HepG2 (cell line): ENCODE results near the gene EDAR. TPM values are rescaled to one million over a fixed set of nuclear protein-coding genes. Genes with fewer than 3 reads are reported as not detected.

ENCODE experiments used
- ATAC-seq: fragments of 200-7000 bp; cut with Tn5 transposase; 3 replicates; pipeline ENCODE4 v1.9.1; 2020; ENCODE audit warnings: mild to moderate bottlenecking, moderate library complexity
- BruUV-seq: library from RNA; stranded (reverse); fragments of 400-500 nt; replicated peaks from 2 replicates; lab custom pipeline; 2021; lab: Mats Ljungman, UMichigan
- CTCF ChIA-PET: fragments of 300-600 bp; formaldehyde crosslinking; extraction: SDS; loops from one replicate; lab custom pipeline; 2021; ENCODE audit warnings: low total read pairs, inconsistent platforms, low intra/inter-chr PET ratio; lab: Yijun Ruan, JAX
- POLR2A ChIA-PET: fragments of 350-600 bp; sonication (Branson Sonifier 250); formaldehyde crosslinking; loops from one replicate; lab custom pipeline; 2020; ENCODE audit warnings: antibody characterized with exemption, inconsistent platforms; lab: Yijun Ruan, JAX
- DNase-seq: peaks from one replicate; pipeline ENCODE4 v3.0.0-alpha.2; 2015; ENCODE audit warnings: low spot score
- FAIRE-seq: peaks from 3 replicates; lab custom pipeline; 2011; peaks lifted over from hg19 to GRCh38; lab: Jason Lieb, UNC
- H2AFZ ChIP-seq: one replicate; pipeline ENCODE4 v1.6.1; 2011; ENCODE audit warnings: low read length, inconsistent platforms
- H3K27ac ChIP-seq: fragments of 300-600 bp; 3 replicates; pipeline ENCODE4 v1.8.0; 2011; ENCODE audit warnings: mixed run types, mild to moderate bottlenecking, mixed read lengths, low read length, inconsistent platforms; ENCODE audit not compliant: insufficient read depth; ENCODE audit errors: extremely low read length
- H3K27me3 ChIP-seq, 2 experiments: fragments of 200-600 bp in 1 of 2; 2 replicates in 1 of 2; 3 replicates in 1 of 2; pipeline versions ENCODE4 v1.6.0 to v1.8.0; 2011; ENCODE audit warnings: low read length in 2 of 2, mild to moderate bottlenecking in 2 of 2, moderate library complexity in 2 of 2, inconsistent platforms in 1 of 2; ENCODE audit not compliant: insufficient read depth in 2 of 2, control insufficient read depth in 1 of 2
- H3K36me3 ChIP-seq, 2 experiments: fragments of 200-600 bp in 1 of 2; replicated peaks in 1 of 2; 2 replicates in 1 of 2; 3 replicates in 1 of 2; pipeline versions ENCODE4 v1.5.1 to v1.8.0; 2011; ENCODE audit warnings: low read length in 2 of 2, inconsistent platforms in 1 of 2; ENCODE audit not compliant: insufficient read depth in 2 of 2, control insufficient read depth in 1 of 2
- H3K4me1 ChIP-seq: 2 replicates; pipeline ENCODE4 v1.5.1; 2012; ENCODE audit warnings: low read length, inconsistent platforms; ENCODE audit not compliant: insufficient read depth
- H3K4me2 ChIP-seq: 2 replicates; pipeline ENCODE4 v1.6.0; 2011; ENCODE audit warnings: low read depth, low read length, inconsistent platforms
- H3K4me3 ChIP-seq, 3 experiments: fragments of 200-600 bp in 1 of 3; sonication (generic), shearing (Covaris generic) in 1 of 3; replicated peaks in 1 of 3; 2 replicates each; pipeline ENCODE4 v1.5.1; 2011 to 2016; ENCODE audit warnings: low read length in 3 of 3, inconsistent platforms in 2 of 3, low read depth in 2 of 3, mild to moderate bottlenecking in 2 of 3, control low read depth in 1 of 3, mixed read lengths in 1 of 3; ENCODE audit not compliant: insufficient read depth in 1 of 3
- H3K79me2 ChIP-seq: one replicate; pipeline ENCODE4 v1.6.1; 2011; ENCODE audit warnings: low read length, inconsistent platforms; ENCODE audit not compliant: insufficient read depth
- H3K9ac ChIP-seq: 2 replicates; pipeline ENCODE4 v1.6.0; 2011; ENCODE audit warnings: mild to moderate bottlenecking, low read depth, low read length, inconsistent platforms; ENCODE audit not compliant: insufficient read depth
- H3K9me3 ChIP-seq: 2 replicates; pipeline ENCODE4 v1.5.1; 2012; ENCODE audit warnings: mild to moderate bottlenecking, low read length
- H4K20me1 ChIP-seq: 2 replicates; pipeline ENCODE4 v1.6.0; 2011; ENCODE audit warnings: inconsistent platforms, mild to moderate bottlenecking, low read length, moderate library complexity; ENCODE audit not compliant: insufficient read depth
- AHR ChIP-seq: IDR thresholded peaks from 2 replicates; pipeline ENCODE4 v1.6.1; 2018; ENCODE audit warnings: missing genetic modification reagents, missing compliant biosample characterization
- DRAP1 ChIP-seq: IDR thresholded peaks from 2 replicates; pipeline ENCODE4 v1.6.1; 2016; ENCODE audit warnings: missing genetic modification reagents, missing compliant biosample characterization
- MAX ChIP-seq: IDR thresholded peaks from 2 replicates; pipeline ENCODE4 v1.6.1; 2012; ENCODE audit warnings: inconsistent platforms
- RFX5 ChIP-seq: IDR thresholded peaks from 2 replicates; pipeline ENCODE4 v1.6.1; 2011; ENCODE audit warnings: low read depth, low read length, improper control_type of control experiment
- TERF1 ChIP-seq: sonication (generic); formaldehyde crosslinking; IDR thresholded peaks from 2 replicates; pipeline ENCODE4 v1.8.0; 2022; ENCODE audit warnings: mild to moderate bottlenecking, missing genetic modification reagents, moderate library complexity
- ZNF205 ChIP-seq: IDR thresholded peaks from 2 replicates; pipeline ENCODE4 v1.6.1; 2018; ENCODE audit warnings: missing biosample characterization, missing genetic modification reagents
- ZNF280B ChIP-seq: sonication (generic); formaldehyde crosslinking; IDR thresholded peaks from 2 replicates; pipeline ENCODE4 v1.5.0; 2020; ENCODE audit warnings: missing genetic modification reagents, mild to moderate bottlenecking, borderline replicate concordance
- ZNF503 ChIP-seq: sonication (generic); formaldehyde crosslinking; IDR thresholded peaks from 2 replicates; pipeline ENCODE4 v1.4.0; 2020; ENCODE audit warnings: missing genetic modification reagents
- ZNF546 ChIP-seq: sonication (generic); formaldehyde crosslinking; conservative IDR thresholded peaks from 2 replicates; pipeline ENCODE4 v1.8.1; 2023; ENCODE audit warnings: mild to moderate bottlenecking, missing genetic modification reagents
- WGBS: methylation state at CpG from one replicate; pipeline ENCODE4 v1.1.6; 2017; ENCODE audit warnings: low lambda C conversion rate; 5-methylcytosine and 5-hydroxymethylcytosine counted together
- in situ Hi-C: cut with HindIII; loops from 2 replicates; pipeline ENCODE4 v1.10.0; 2017; ENCODE audit warnings: low pct_unique_long_range_greater_than_20kb; ENCODE audit not compliant: extremely low pct_ligation_motif_present
- intact Hi-C: fragments of 100-400 bp; cut with micrococcal nuclease; formaldehyde crosslinking; loops from one replicate; pipeline ENCODE4 v1.10.0; 2022; ENCODE audit not compliant: unreplicated experiment
- polyA plus RNA-seq, 8 experiments: library from polyadenylated mRNA; depleted of rRNA in 3 of 8; stranded (reverse) in 7 of 8; unstranded in 1 of 8; fragments of >200 nt; fragmentation: Illumina TruSeq in 4 of 8; extraction: Trizol in 4 of 8; gene quantifications; 2 replicates each; pipeline versions ENCODE4 v1.2.1 to v1.2.3, GENCODE V29; 2011 to 2016; ENCODE audit warnings: low read depth in 4 of 8, missing spikeins in 1 of 8, mixed read lengths in 1 of 8; ENCODE audit not compliant: insufficient read depth in 1 of 8
- total RNA-seq, 5 experiments: library from RNA; depleted of rRNA; stranded (reverse); fragments of >200 nt; fragmentation: Illumina TruSeq; extraction: Trizol; gene quantifications; 2 replicates each; pipeline ENCODE4 v1.2.3, GENCODE V29; 2016; ENCODE audit warnings: low read depth in 1 of 5

Gene EDAR
- total and polyA plus RNA-seq, 2 of the 13 experiments (the other 11 are each of a cell fraction or from before 2014, with no cell fraction given) = not detected

GRCh38 chr2:108947271-108947907, 41.6 kb downstream of the EDAR start:
- no peak for FAIRE-seq
- no peaks in the 10 kb centered on the region for H3K27me3 ChIP-seq
- WGBS = 31% methylated on average over 4 of the region's 5 CpGs
- H3K27ac ChIP-seq = no peak overlapping the region
- peaks cover 23% of the 10 kb centered on the region for H3K9me3 ChIP-seq
- H3K79me2 ChIP-seq = no peaks in the 10 kb centered on the region
- no TSS peak for BruUV-seq
- no peak overlapping the region for H2AFZ ChIP-seq
- TF ChIP-seq ZNF280B (CRISPR knock-in tag) (peak; percentile 47; the same call in 1 of the 2 replicates), ZNF503 (no peak)
- peaks cover 9% of the 10 kb centered on the region for H3K4me1 ChIP-seq
- no peak for DNase-seq
- in situ Hi-C loops (no loop called here), intact Hi-C loops (no loop called here)
- H4K20me1 ChIP-seq = no peaks in the 10 kb centered on the region
- H3K36me3 ChIP-seq = no peaks in the 10 kb centered on the region
- ChIA-PET POLR2A (no interaction called here), CTCF (no interaction called here)
- H3K4me3 ChIP-seq = no peak overlapping the region
- H3K9ac ChIP-seq = no peak overlapping the region
- ATAC-seq = no peak
- no peak overlapping the region for H3K4me2 ChIP-seq

- Histone ChIP-seq H3K9ac (no peak overlapping the region), H3K4me2 (no peak overlapping the region), H3K4me3 (no peak overlapping the region), H3K27me3 (peaks cover 0 to 6% of the 10 kb centered on the region in 2 experiments; a peak in 1 of 5 replicates), H3K27ac (no peak overlapping the region), H3K4me1 (peaks cover 9% of the 10 kb centered on the region), H3K36me3 (no peaks in the 10 kb centered on the region), H3K9me3 (peaks cover 23% of the 10 kb centered on the region), H2AFZ (no peak overlapping the region), H3K79me2 (no peaks in the 10 kb centered on the region), H4K20me1 (no peaks in the 10 kb centered on the region)
- no peak for TF ChIP-seq AHR (CRISPR knock-in tag)
- TF ChIP-seq TERF1 = no peak
- no peak for TF ChIP-seq DRAP1 (CRISPR knock-in tag)
- no peak for TF ChIP-seq RFX5
- TF ChIP-seq ZNF205 (CRISPR knock-in tag) = no peak
- TF ChIP-seq MAX = no peak
- no peak for TF ChIP-seq ZNF546
- 50% methylated on average over 1 of the region's 1 CpG for WGBS
- DNase-seq = no peak
- intact Hi-C loops = no loop called here
- in situ Hi-C loops = no loop called here
- CTCF ChIA-PET = no interaction called here
- BruUV-seq = no TSS peak
- POLR2A ChIA-PET = no interaction called here
- no peak for FAIRE-seq
- no peak for ATAC-seq
Measured at GRCh38 chr2:108946442-108946841, 42.6 kb downstream of the EDAR start.
